ENCODE data around the gene CBFB.

DNA sequence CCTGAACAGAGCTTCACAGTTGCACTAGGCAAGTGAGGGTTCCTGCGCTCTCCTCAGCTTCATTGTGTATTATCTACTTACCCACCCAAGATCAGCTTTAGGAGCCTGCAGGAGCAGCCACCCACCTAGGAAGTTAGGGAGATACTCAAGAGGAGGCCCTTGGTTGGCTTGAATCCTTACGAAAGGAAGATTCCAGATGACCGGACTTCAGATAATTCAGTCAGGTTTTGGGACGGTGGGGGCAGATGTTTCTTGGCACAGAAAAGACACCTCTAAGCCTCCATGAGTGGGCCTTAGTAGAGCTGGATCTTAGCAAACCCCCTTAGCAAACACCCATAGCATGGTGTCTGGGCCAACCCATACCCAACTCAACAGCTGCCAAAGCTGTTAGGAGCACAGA, 2.4 kb upstream of the CBFB start:
- TF ChIP-seq, protein P1, sequence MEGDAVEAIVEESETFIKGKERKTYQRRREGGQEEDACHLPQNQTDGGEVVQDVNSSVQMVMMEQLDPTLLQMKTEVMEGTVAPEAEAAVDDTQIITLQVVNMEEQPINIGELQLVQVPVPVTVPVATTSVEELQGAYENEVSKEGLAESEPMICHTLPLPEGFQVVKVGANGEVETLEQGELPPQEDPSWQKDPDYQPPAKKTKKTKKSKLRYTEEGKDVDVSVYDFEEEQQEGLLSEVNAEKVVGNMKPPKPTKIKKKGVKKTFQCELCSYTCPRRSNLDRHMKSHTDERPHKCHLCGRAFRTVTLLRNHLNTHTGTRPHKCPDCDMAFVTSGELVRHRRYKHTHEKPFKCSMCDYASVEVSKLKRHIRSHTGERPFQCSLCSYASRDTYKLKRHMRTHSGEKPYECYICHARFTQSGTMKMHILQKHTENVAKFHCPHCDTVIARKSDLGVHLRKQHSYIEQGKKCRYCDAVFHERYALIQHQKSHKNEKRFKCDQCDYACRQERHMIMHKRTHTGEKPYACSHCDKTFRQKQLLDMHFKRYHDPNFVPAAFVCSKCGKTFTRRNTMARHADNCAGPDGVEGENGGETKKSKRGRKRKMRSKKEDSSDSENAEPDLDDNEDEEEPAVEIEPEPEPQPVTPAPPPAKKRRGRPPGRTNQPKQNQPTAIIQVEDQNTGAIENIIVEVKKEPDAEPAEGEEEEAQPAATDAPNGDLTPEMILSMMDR (IDR thresholded peaks at IDR 0.05; ENCODE audit: low read depth, low read length): no peak
- TF ChIP-seq EZH2phosphoT487 (IDR thresholded peaks at IDR 0.05; ENCODE audit: low read depth): no peak

Measured in OCI-LY3 (cell line).